Airway epithelial cell (primary cell): ENCODE results near the gene CEACAM19. TPM values are rescaled to one million over a fixed set of nuclear protein-coding genes. Genes with fewer than 3 reads are reported as not detected.

Source experiments
- total RNA-seq: library from RNA; depleted of rRNA; stranded (reverse); fragments of >200 nt; gene quantifications from 2 replicates; pipeline ENCODE4 v1.2.3, GENCODE V29; 2015

CEACAM19 gene
- total RNA-seq = 4.4 and 7.8 TPM in 2 replicates

DNA sequence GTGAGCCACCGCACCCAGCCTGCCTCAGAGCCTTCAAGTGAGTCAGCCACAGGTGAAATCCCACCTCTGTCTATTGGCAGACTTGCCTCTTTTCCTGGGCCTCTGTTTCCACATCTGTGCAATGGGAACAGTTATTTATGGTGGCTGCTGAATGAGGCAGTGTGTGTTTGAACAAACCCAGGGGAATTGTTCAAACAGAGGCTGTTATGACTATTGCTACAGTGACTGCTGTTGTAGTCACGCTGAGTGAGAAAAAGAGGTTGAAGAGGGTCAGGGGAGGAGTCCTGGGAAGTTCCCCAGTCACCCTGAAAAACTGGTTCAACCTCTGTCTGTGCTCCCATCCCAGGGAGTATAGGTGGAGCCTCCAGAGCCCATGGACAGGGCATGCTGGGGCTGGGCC, at the start of gene CEACAM19:
TSS of gene CEACAM19 (plus strand) at position 83 of the 400 bp plus-strand sequence. CDS start 450 bp downstream, outside the sequence.

DNA sequence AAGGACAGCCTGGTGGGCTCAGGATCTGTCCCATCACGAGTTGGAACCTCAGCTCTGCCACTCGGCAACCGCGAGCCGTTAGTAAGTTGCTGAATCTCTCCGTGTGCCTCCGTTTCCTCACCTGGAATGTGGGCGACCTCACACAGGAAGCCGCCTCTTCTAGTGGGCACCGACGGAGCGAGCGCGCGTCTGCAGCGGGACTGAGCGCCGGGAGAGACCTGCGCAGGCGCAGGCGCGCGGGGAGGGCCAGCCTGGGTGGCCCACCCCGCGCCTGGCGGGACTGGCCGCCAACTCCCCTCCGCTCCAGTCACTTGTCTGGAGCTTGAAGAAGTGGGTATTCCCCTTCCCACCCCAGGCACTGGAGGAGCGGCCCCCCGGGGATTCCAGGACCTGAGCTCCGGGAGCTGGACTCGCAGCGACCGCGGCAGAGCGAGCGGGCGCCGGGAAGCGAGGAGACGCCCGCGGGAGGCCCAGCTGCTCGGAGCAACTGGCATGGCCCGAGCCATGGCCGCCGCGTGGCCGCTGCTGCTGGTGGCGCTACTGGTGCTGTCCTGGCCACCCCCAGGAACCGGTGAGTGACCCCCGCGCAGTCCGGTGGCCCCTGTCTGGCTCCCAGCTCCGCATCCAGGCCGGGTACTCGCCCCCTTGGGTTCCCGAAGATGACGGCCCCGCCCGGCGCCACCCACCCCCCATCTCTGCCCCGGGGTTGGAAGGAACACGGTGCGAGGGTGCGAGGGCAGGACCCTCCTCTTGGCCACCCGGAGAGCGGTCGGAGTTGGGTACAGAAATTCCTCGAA, 27.5 kb upstream of the CEACAM19 start, which contains the start of gene PVR:
TSS of gene PVR (plus strand) at position 306 of the 797 bp plus-strand sequence. CDS start at position 493, 187 bp downstream.

DNA sequence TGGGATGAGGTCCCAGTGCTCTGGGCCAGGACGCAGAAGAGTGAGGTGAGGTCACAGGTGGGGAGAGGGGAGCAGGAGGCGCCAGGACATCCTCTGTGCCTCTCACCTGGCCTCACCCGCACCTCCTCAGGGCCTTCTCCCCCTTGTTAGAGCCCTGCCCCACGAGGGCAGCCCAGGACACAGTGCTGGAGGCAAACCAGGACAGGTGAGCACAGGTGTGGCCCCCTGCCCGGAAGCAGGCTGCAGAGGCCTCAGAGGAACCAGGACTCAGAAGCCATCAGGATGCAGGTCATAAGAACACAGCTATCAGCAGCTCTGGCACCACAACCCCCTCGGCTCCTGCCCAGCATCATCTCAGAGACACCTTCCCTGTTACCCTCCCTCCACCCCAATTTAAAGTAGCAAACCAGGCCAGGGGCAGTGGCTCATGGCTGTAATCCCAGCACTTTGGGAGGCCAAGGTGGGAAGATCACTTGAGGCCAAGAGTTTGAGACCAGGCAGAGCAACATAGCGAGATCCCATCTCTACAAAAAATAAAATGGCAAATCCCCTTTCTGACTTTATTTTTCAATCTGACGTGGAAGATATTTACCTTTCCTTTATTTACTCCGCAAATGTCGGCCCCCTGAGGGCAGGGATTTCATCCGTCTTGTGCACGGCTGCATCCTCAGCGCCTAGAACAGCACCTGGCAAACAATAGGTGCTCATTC, 27.4 kb downstream of the CEACAM19 start, which contains the start of gene CEACAM16:
TSS of gene CEACAM16 (plus strand) at position 660 of the 710 bp plus-strand sequence. CDS start 2,306 bp downstream, outside the sequence.

Other genes with a start within 250 kb of the CEACAM19 start
- gene ZNF229, start 223.0 kb upstream of the CEACAM19 start, total RNA-seq = 3.2 and 5.4 TPM in 2 replicates
- gene ZNF180, start 171.0 kb upstream of the CEACAM19 start, total RNA-seq = 4.8 and 6.0 TPM in 2 replicates
- not detected in 2 replicates for gene CEACAM20, start 141.8 kb upstream of the CEACAM19 start, total RNA-seq
- gene IGSF23, start 57.9 kb upstream of the CEACAM19 start, total RNA-seq = not detected in 2 replicates
- 39.2 and 58.8 TPM in 2 replicates for gene PVR, start 27.6 kb upstream of the CEACAM19 start, total RNA-seq
- gene CEACAM16, start 27.7 kb downstream of the CEACAM19 start, total RNA-seq = not detected in 2 replicates
- gene BCL3, start 77.2 kb downstream of the CEACAM19 start, total RNA-seq = 31.5 and 32.9 TPM in 2 replicates
- gene CBLC, start 106.4 kb downstream of the CEACAM19 start, total RNA-seq = 86.0 and 97.3 TPM in 2 replicates
- gene BCAM, start 137.6 kb downstream of the CEACAM19 start, total RNA-seq = 97.8 and 99.6 TPM in 2 replicates
- 100 and 128 TPM in 2 replicates for gene NECTIN2, start 174.8 kb downstream of the CEACAM19 start, total RNA-seq
- 120 and 125 TPM in 2 replicates for gene TOMM40, start 219.8 kb downstream of the CEACAM19 start, total RNA-seq
- gene APOE, start 234.3 kb downstream of the CEACAM19 start, total RNA-seq = 35.7 and 44.7 TPM in 2 replicates
- gene APOC1, start 243.1 kb downstream of the CEACAM19 start, total RNA-seq = 5.4 and 10.5 TPM in 2 replicates